C4-2B (cell line): ENCODE measurements around the gene P3H4.
"Not testable (repeated sequence)": the region's sequence is repeated elsewhere in the genome, so short reads cannot be mapped to it uniquely, and the experiment has no call there.

Experiments
- ZFX ChIP-seq: fragments of 450-650 bp; IDR thresholded peaks from 2 replicates; pipeline ENCODE4 v1.6.1; 2017
- TF ChIP-seq, protein P1 (sequence below): fragments of 450-650 bp; conservative IDR thresholded peaks from 2 replicates; pipeline ENCODE4 v1.5.1; 2017; ENCODE audit warnings: mild to moderate bottlenecking

DNA sequence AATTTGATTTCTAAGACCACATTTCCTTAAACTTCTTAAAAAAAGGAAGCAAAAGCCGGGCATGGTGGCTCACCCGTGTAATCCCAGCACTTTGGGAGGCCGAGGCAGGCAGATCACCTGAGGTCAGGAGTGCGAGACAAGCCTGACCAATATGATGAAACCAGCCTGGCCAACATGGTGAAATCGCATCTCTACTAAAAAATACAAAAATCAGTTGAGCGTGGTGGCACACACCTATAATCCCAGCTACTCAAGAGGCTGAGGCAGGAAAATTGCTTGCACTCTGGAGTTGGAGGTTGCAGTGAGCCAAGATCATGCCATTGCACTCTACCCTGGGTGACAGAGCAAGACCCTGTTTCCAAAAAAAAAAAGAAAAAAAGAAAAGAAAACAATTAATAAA, 29.0 kb upstream of the P3H4 start:
- TF ChIP-seq, protein P1, sequence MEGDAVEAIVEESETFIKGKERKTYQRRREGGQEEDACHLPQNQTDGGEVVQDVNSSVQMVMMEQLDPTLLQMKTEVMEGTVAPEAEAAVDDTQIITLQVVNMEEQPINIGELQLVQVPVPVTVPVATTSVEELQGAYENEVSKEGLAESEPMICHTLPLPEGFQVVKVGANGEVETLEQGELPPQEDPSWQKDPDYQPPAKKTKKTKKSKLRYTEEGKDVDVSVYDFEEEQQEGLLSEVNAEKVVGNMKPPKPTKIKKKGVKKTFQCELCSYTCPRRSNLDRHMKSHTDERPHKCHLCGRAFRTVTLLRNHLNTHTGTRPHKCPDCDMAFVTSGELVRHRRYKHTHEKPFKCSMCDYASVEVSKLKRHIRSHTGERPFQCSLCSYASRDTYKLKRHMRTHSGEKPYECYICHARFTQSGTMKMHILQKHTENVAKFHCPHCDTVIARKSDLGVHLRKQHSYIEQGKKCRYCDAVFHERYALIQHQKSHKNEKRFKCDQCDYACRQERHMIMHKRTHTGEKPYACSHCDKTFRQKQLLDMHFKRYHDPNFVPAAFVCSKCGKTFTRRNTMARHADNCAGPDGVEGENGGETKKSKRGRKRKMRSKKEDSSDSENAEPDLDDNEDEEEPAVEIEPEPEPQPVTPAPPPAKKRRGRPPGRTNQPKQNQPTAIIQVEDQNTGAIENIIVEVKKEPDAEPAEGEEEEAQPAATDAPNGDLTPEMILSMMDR: not testable (repeated sequence)
- TF ChIP-seq ZFX: not testable (repeated sequence)
